ENCODE measurements around the gene CRTC1. TPM values are rescaled to one million over a fixed set of nuclear protein-coding genes. Genes with fewer than 3 reads are reported as not detected.

The CRTC1 gene
- total RNA-seq, 1 experiment from 2014 or later: 19.0 TPM

DNA sequence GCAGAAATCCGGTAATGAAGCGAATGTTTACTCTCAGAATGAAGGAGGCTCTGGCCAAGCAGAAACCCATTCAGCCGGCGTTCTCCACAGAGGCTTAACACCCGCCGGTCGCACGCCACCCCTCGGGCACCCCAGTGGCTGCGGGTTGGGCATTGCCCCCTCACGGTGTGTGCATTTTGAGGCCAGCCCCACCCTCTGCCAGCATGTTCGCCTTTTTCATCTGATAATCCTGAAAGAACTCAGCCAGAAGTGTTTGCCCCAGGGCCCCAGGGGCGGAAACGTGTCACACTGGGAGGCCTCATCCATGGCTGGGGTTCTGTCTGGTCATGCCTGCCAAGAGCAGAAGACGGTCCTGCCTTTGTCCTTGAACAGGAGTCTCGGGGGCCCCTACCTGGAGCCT, 73.4 kb downstream of the CRTC1 start:
- TF ChIP-seq, protein P1, sequence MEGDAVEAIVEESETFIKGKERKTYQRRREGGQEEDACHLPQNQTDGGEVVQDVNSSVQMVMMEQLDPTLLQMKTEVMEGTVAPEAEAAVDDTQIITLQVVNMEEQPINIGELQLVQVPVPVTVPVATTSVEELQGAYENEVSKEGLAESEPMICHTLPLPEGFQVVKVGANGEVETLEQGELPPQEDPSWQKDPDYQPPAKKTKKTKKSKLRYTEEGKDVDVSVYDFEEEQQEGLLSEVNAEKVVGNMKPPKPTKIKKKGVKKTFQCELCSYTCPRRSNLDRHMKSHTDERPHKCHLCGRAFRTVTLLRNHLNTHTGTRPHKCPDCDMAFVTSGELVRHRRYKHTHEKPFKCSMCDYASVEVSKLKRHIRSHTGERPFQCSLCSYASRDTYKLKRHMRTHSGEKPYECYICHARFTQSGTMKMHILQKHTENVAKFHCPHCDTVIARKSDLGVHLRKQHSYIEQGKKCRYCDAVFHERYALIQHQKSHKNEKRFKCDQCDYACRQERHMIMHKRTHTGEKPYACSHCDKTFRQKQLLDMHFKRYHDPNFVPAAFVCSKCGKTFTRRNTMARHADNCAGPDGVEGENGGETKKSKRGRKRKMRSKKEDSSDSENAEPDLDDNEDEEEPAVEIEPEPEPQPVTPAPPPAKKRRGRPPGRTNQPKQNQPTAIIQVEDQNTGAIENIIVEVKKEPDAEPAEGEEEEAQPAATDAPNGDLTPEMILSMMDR (conservative IDR thresholded peaks at IDR 0.05): no peak
- H3K79me2 ChIP-seq (ENCODE audit: insufficient read depth, low read length): no peaks in the 10 kb centered on the region
- no peak overlapping the region for H2BK12ac ChIP-seq (ENCODE audit: insufficient read length, low read depth, low read length)
- no peak overlapping the region for H3K4me2 ChIP-seq (ENCODE audit: insufficient read depth, insufficient read length, low read length)
- Mint-ChIP-seq H3K9me3 (no peaks in the 10 kb centered on the region), H3K4me3 (no peak overlapping the region), H3K27ac (no peak overlapping the region), H3K36me3 (ENCODE audit: insufficient read depth in 1 of 3, low read depth in 3 of 3) (peaks cover 3 to 25% (median 7%) of the 10 kb centered on the region in 3 experiments; a peak in 6 of 7 replicates), H3K27me3 (ENCODE audit: low read depth) (peaks cover 30% of the 10 kb centered on the region), H3K4me1 (0 out of 4 replicates have a peak, but pooled peaks cover 3 to 7% of the 10 kb centered on the region in 2 experiments)
- no peak overlapping the region for H3K18ac ChIP-seq (ENCODE audit: insufficient read length, low read depth, low read length)
- H4K91ac ChIP-seq (ENCODE audit: insufficient read length, low read depth, low read length): no peak overlapping the region
- H3K9me3 ChIP-seq (ENCODE audit: control insufficient read depth, low read depth, low read length): no peaks in the 10 kb centered on the region
- no peak overlapping the region for H2BK20ac ChIP-seq (ENCODE audit: low read depth, low read length, poor library complexity, severe bottlenecking)
- no peak overlapping the region for H3K27ac ChIP-seq (ENCODE audit: insufficient read length, low read depth, low read length)
- no peaks in the 10 kb centered on the region for H3K79me1 ChIP-seq (ENCODE audit: insufficient read depth, low read depth, low read length, poor library complexity, severe bottlenecking)
- H2AK5ac ChIP-seq (ENCODE audit: insufficient read length, low read length): no peak overlapping the region
- no peak overlapping the region for H3K56ac ChIP-seq (ENCODE audit: insufficient read length, low read depth, low read length)
- H2AFZ ChIP-seq (ENCODE audit: low read length): no peak overlapping the region
- no peaks in the 10 kb centered on the region for H4K20me1 ChIP-seq (ENCODE audit: control insufficient read depth, insufficient read depth, insufficient read length)
- no peak overlapping the region for H3K23ac ChIP-seq (ENCODE audit: insufficient read length, low read depth, low read length)
- no peak for DNase-seq
- H4K5ac ChIP-seq (ENCODE audit: insufficient read length, low read depth, low read length): no peak overlapping the region
- H3T11ph ChIP-seq (ENCODE audit: low read length): no peak overlapping the region
- no peak overlapping the region for H3K9ac ChIP-seq (ENCODE audit: extremely low read depth, insufficient read length, low read length)
- H2BK15ac ChIP-seq (ENCODE audit: low read depth, low read length): no peak overlapping the region
- no peak overlapping the region for H3K14ac ChIP-seq (ENCODE audit: insufficient read depth, low read length)
- no peak overlapping the region for H2BK5ac ChIP-seq (ENCODE audit: insufficient read length, low read length)
- no peaks in the 10 kb centered on the region for H3K23me2 ChIP-seq (ENCODE audit: insufficient read length, low read depth, low read length, poor library complexity, severe bottlenecking)
- no peaks in the 10 kb centered on the region for H3K27me3 ChIP-seq (ENCODE audit: insufficient read depth, low read length)
- H3K4me1 ChIP-seq (ENCODE audit: insufficient read depth, low read length): no peaks in the 10 kb centered on the region
- H4K8ac ChIP-seq (replicated peaks; ENCODE audit: insufficient read length, low read depth, low read length): no peak overlapping the region
- H2BK120ac ChIP-seq (ENCODE audit: low read depth, low read length, poor library complexity, severe bottlenecking): no peak overlapping the region
- no CpG with 5 or more reads among the region's 16 CpGs for WGBS (ENCODE audit: extremely low coverage, insufficient read length, low lambda C conversion rate)
- no peak overlapping the region for H3K4ac ChIP-seq (ENCODE audit: low read depth, low read length)

All from H9 (cell line).